HCT116 (cell line): ENCODE measurements around the gene CHTF8.

ENCODE experiments used
- CTCF ChIP-seq, 3 experiments: fragments of 200-600 bp in 1 of 3; sonication (generic) in 1 of 3; IDR thresholded peaks in 2 of 3; conservative IDR thresholded peaks in 1 of 3; 2 replicates each; pipeline ENCODE4 v1.5.1; 2012 to 2017; ENCODE audit warnings: low read depth in 2 of 3, low read length in 2 of 3, antibody characterized with exemption in 1 of 3, borderline replicate concordance in 1 of 3, control low read depth in 1 of 3, mild to moderate bottlenecking in 1 of 3, mixed read lengths in 1 of 3, mixed run types in 1 of 3, moderate library complexity in 1 of 3; ENCODE audit not compliant: insufficient read depth in 1 of 3
- EZH2phosphoT487 ChIP-seq: fragments of 200-600 bp; IDR thresholded peaks from 2 replicates; pipeline ENCODE4 v1.6.1; 2018; ENCODE audit warnings: antibody characterized with exemption, borderline replicate concordance
- MAX ChIP-seq: IDR thresholded peaks from 2 replicates; pipeline ENCODE4 v1.6.1; 2012
- POLR2A ChIP-seq: IDR thresholded peaks from 2 replicates; pipeline ENCODE4 v1.7.0; 2011; ENCODE audit warnings: borderline replicate concordance; ENCODE audit not compliant: insufficient read depth, insufficient read length; ENCODE audit errors: extremely low read depth
- ZNF274 ChIP-seq: fragments of 200-500 bp; sonication (Bioruptor generic); IDR thresholded peaks from 2 replicates; pipeline ENCODE4 v1.6.1; 2014; ENCODE audit warnings: mild to moderate bottlenecking, low read depth, low read length, inconsistent platforms
- TF ChIP-seq, protein P1 (sequence below): IDR thresholded peaks from 2 replicates; pipeline ENCODE4 v1.6.1; 2012; ENCODE audit warnings: low read depth

DNA sequence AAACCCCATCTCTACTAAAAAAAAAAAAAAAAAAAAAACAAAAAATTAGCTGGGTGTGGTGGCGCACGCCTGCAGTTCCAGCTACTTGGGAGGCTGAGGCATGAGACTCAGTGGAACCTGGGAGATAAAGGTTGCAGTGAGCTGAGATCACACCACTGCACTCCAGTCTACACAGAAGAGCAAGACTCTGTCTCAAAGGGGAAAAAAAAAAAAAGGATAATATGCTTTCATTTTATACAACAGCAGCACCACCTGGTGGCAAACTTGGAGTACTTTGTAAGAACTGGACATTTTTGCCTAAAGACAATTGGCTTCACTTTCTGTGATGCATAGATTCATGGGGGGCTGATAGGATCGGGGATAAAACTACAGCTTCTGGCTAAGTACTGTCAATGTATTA lies 8.5 kb downstream of the CHTF8 start:
- TF ChIP-seq MAX, result no peak
- TF ChIP-seq, protein P1, sequence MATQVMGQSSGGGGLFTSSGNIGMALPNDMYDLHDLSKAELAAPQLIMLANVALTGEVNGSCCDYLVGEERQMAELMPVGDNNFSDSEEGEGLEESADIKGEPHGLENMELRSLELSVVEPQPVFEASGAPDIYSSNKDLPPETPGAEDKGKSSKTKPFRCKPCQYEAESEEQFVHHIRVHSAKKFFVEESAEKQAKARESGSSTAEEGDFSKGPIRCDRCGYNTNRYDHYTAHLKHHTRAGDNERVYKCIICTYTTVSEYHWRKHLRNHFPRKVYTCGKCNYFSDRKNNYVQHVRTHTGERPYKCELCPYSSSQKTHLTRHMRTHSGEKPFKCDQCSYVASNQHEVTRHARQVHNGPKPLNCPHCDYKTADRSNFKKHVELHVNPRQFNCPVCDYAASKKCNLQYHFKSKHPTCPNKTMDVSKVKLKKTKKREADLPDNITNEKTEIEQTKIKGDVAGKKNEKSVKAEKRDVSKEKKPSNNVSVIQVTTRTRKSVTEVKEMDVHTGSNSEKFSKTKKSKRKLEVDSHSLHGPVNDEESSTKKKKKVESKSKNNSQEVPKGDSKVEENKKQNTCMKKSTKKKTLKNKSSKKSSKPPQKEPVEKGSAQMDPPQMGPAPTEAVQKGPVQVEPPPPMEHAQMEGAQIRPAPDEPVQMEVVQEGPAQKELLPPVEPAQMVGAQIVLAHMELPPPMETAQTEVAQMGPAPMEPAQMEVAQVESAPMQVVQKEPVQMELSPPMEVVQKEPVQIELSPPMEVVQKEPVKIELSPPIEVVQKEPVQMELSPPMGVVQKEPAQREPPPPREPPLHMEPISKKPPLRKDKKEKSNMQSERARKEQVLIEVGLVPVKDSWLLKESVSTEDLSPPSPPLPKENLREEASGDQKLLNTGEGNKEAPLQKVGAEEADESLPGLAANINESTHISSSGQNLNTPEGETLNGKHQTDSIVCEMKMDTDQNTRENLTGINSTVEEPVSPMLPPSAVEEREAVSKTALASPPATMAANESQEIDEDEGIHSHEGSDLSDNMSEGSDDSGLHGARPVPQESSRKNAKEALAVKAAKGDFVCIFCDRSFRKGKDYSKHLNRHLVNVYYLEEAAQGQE, result no peak
- peak; percentile 56 to 72 (median 62); a peak in 5 of 6 replicates for TF ChIP-seq CTCF (IDR thresholded peaks at IDR 0.05 in 2 of 3, conservative IDR thresholded peaks at IDR 0.05 in 1 of 3; ENCODE audit: borderline replicate concordance in 1 of 3, insufficient read depth in 1 of 3, low read depth in 2 of 3, low read length in 2 of 3)
- no peak for TF ChIP-seq EZH2phosphoT487
- no peak for TF ChIP-seq POLR2A
- TF ChIP-seq ZNF274, result no peak
